ENCODE measurements around the gene JUN.

DNA sequence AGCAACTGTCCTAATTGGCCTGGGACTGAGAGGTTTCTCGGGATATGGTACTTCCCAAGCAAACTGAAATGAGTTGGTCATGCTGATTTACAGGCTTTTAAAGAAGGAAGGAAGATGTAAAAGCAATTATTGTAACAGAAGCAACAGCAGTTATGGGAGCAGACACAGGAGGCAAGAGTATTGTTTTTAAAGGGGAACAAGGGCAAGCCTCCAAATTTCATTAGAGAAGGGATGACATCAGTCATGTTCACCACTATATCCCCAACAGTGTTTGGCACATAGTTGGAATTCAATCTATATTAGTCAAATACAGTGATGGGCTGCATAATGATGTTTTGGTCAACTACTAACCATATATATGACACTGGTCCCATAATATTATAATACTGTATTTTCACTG is 46.0 kb upstream of the JUN start:
- no peak for TF ChIP-seq EGR1 (IDR thresholded peaks at IDR 0.05)
- TF ChIP-seq, protein P1, sequence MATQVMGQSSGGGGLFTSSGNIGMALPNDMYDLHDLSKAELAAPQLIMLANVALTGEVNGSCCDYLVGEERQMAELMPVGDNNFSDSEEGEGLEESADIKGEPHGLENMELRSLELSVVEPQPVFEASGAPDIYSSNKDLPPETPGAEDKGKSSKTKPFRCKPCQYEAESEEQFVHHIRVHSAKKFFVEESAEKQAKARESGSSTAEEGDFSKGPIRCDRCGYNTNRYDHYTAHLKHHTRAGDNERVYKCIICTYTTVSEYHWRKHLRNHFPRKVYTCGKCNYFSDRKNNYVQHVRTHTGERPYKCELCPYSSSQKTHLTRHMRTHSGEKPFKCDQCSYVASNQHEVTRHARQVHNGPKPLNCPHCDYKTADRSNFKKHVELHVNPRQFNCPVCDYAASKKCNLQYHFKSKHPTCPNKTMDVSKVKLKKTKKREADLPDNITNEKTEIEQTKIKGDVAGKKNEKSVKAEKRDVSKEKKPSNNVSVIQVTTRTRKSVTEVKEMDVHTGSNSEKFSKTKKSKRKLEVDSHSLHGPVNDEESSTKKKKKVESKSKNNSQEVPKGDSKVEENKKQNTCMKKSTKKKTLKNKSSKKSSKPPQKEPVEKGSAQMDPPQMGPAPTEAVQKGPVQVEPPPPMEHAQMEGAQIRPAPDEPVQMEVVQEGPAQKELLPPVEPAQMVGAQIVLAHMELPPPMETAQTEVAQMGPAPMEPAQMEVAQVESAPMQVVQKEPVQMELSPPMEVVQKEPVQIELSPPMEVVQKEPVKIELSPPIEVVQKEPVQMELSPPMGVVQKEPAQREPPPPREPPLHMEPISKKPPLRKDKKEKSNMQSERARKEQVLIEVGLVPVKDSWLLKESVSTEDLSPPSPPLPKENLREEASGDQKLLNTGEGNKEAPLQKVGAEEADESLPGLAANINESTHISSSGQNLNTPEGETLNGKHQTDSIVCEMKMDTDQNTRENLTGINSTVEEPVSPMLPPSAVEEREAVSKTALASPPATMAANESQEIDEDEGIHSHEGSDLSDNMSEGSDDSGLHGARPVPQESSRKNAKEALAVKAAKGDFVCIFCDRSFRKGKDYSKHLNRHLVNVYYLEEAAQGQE (IDR thresholded peaks at IDR 0.05; ENCODE audit: low read depth) = no peak
- TF ChIP-seq RAD21 (IDR thresholded peaks at IDR 0.05; ENCODE audit: low read depth) = no peak
- no peak for TF ChIP-seq TAF1 (IDR thresholded peaks at IDR 0.05; ENCODE audit: low read depth)
- TF ChIP-seq CREB1 (IDR thresholded peaks at IDR 0.05; ENCODE audit: low read depth) = no peak
- TF ChIP-seq YY1 (IDR thresholded peaks at IDR 0.05; ENCODE audit: low read depth) = no peak
- TF ChIP-seq EP300 (IDR thresholded peaks at IDR 0.05; ENCODE audit: borderline replicate concordance) = no peak
- TF ChIP-seq NFIC (IDR thresholded peaks at IDR 0.05) = no peak

Data from Ishikawa (cell line).